DOHH2 (cell line): ENCODE measurements around the gene TFF3.

Experiments used
- H3F3A ChIP-seq: fragments of 200-600 bp; sonication (generic), shearing (Covaris generic); 2 replicates; pipeline ENCODE4 v1.6.0; 2016; ENCODE audit warnings: antibody characterized with exemption, mild to moderate bottlenecking; ENCODE audit not compliant: control insufficient read depth, insufficient read depth
- H3K27ac ChIP-seq: fragments of 200-600 bp; sonication (generic); 2 replicates; pipeline ENCODE4 v1.5.1; 2014; ENCODE audit warnings: low read depth, mild to moderate bottlenecking, low read length, moderate library complexity
- H3K27me3 ChIP-seq: fragments of 200-600 bp; sonication (generic); 2 replicates; pipeline ENCODE4 v1.6.1; 2014; ENCODE audit warnings: mild to moderate bottlenecking, low read length, mixed read lengths; ENCODE audit not compliant: control insufficient read depth
- H3K36me3 ChIP-seq: fragments of 200-600 bp; sonication (generic); 2 replicates; pipeline ENCODE4 v1.6.1; 2014; ENCODE audit warnings: mild to moderate bottlenecking, low read length, moderate library complexity, mixed read lengths; ENCODE audit not compliant: control insufficient read depth
- H3K4me1 ChIP-seq: fragments of 200-600 bp; sonication (generic); 2 replicates; pipeline ENCODE4 v1.6.1; 2014; ENCODE audit warnings: mild to moderate bottlenecking, low read length, mixed read lengths; ENCODE audit not compliant: control insufficient read depth
- H3K4me2 ChIP-seq: fragments of 200-600 bp; sonication (generic); 2 replicates; pipeline ENCODE4 v1.6.0; 2014; ENCODE audit warnings: mild to moderate bottlenecking, low read length, moderate library complexity
- H3K4me3 ChIP-seq: fragments of 200-600 bp; sonication (generic); 2 replicates; pipeline ENCODE4 v1.5.1; 2014; ENCODE audit warnings: mild to moderate bottlenecking, low read length, mixed read lengths
- H3K79me2 ChIP-seq: fragments of 200-600 bp; sonication (generic); 2 replicates; pipeline ENCODE4 v1.6.1; 2014; ENCODE audit warnings: mild to moderate bottlenecking, low read length, mixed read lengths; ENCODE audit not compliant: control insufficient read depth
- H3K9me2 ChIP-seq: fragments of 200-600 bp; sonication (generic); replicated peaks from 2 replicates; pipeline ENCODE4 v1.6.1; 2014; ENCODE audit warnings: mild to moderate bottlenecking, low read length, mixed read lengths; ENCODE audit not compliant: control insufficient read depth
- H3K9me3 ChIP-seq: fragments of 200-600 bp; sonication (generic); 2 replicates; pipeline ENCODE4 v1.6.1; 2014; ENCODE audit warnings: antibody characterized with exemption, low read length, mixed read lengths; ENCODE audit not compliant: control insufficient read depth, insufficient read depth
- H4K20me1 ChIP-seq: fragments of 200-600 bp; sonication (generic); 2 replicates; pipeline ENCODE4 v1.6.0; 2014; ENCODE audit warnings: low read depth, mild to moderate bottlenecking, antibody characterized with exemption, low read length, moderate library complexity; ENCODE audit not compliant: control insufficient read depth, insufficient read depth
- CTCF ChIP-seq: fragments of 200-600 bp; sonication (generic); IDR thresholded peaks from one replicate; pipeline ENCODE4 v1.5.1; 2014; ENCODE audit warnings: antibody characterized with exemption, mild to moderate bottlenecking, low read depth, low read length; ENCODE audit not compliant: poor library complexity, severe bottlenecking
- EZH2phosphoT487 ChIP-seq: fragments of 200-600 bp; sonication (generic); IDR thresholded peaks from 2 replicates; pipeline ENCODE4 v1.6.1; 2017; ENCODE audit warnings: borderline replicate concordance, mild to moderate bottlenecking, antibody characterized with exemption, low read length, moderate library complexity, mixed read lengths

TFF3 gene

GRCh38 chr21:42277593-42277992 lies 37.6 kb downstream of the TFF3 start:
- Histone ChIP-seq H3K4me1 (no peaks in the 10 kb centered on the region), H3K27ac (no peak overlapping the region), H3F3A (no peaks in the 10 kb centered on the region), H3K4me2 (no peak overlapping the region), H3K9me2 (no peaks in the 10 kb centered on the region), H3K9me3 (no peaks in the 10 kb centered on the region), H3K79me2 (no peaks in the 10 kb centered on the region), H3K27me3 (no peaks in the 10 kb centered on the region), H3K36me3 (no peaks in the 10 kb centered on the region), H4K20me1 (no peaks in the 10 kb centered on the region), H3K4me3 (no peak overlapping the region)
- TF ChIP-seq CTCF (no peak), EZH2phosphoT487 (no peak)

- no peak overlapping the region for H3K4me3 ChIP-seq
- no peaks in the 10 kb centered on the region for H4K20me1 ChIP-seq
- H3K36me3 ChIP-seq: no peaks in the 10 kb centered on the region
- no peaks in the 10 kb centered on the region for H3K4me1 ChIP-seq
- no peaks in the 10 kb centered on the region for H3K9me2 ChIP-seq
- no peaks in the 10 kb centered on the region for H3F3A ChIP-seq
- no peaks in the 10 kb centered on the region for H3K79me2 ChIP-seq
- H3K4me2 ChIP-seq: no peak overlapping the region
- no peak overlapping the region for H3K27ac ChIP-seq
- H3K9me3 ChIP-seq: no peaks in the 10 kb centered on the region
- no peak for TF ChIP-seq CTCF
- no peaks in the 10 kb centered on the region for H3K27me3 ChIP-seq
These were observed 38.6 kb downstream of the TFF3 start for GRCh38 chr21:42276526-42277154.

- H3K79me2 ChIP-seq: no peaks in the 10 kb centered on the region
- TF ChIP-seq CTCF (no peak), EZH2phosphoT487 (no peak)
- no peaks in the 10 kb centered on the region for H4K20me1 ChIP-seq
- no peak overlapping the region for H3K4me3 ChIP-seq
- no peaks in the 10 kb centered on the region for H3K4me1 ChIP-seq
- no peaks in the 10 kb centered on the region for H3K9me3 ChIP-seq
- H3K9me2 ChIP-seq: no peaks in the 10 kb centered on the region
- H3K4me2 ChIP-seq: no peak overlapping the region
- no peak overlapping the region for H3K27ac ChIP-seq
- H3K36me3 ChIP-seq: no peaks in the 10 kb centered on the region
- no peaks in the 10 kb centered on the region for H3F3A ChIP-seq
- H3K27me3 ChIP-seq: no peaks in the 10 kb centered on the region
These were observed 39.1 kb downstream of the TFF3 start for GRCh38 chr21:42276076-42276475.
